ENCODE measurements around the gene CHAMP1.

The CHAMP1 gene, protein sequence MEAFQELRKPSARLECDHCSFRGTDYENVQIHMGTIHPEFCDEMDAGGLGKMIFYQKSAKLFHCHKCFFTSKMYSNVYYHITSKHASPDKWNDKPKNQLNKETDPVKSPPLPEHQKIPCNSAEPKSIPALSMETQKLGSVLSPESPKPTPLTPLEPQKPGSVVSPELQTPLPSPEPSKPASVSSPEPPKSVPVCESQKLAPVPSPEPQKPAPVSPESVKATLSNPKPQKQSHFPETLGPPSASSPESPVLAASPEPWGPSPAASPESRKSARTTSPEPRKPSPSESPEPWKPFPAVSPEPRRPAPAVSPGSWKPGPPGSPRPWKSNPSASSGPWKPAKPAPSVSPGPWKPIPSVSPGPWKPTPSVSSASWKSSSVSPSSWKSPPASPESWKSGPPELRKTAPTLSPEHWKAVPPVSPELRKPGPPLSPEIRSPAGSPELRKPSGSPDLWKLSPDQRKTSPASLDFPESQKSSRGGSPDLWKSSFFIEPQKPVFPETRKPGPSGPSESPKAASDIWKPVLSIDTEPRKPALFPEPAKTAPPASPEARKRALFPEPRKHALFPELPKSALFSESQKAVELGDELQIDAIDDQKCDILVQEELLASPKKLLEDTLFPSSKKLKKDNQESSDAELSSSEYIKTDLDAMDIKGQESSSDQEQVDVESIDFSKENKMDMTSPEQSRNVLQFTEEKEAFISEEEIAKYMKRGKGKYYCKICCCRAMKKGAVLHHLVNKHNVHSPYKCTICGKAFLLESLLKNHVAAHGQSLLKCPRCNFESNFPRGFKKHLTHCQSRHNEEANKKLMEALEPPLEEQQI

DNA sequence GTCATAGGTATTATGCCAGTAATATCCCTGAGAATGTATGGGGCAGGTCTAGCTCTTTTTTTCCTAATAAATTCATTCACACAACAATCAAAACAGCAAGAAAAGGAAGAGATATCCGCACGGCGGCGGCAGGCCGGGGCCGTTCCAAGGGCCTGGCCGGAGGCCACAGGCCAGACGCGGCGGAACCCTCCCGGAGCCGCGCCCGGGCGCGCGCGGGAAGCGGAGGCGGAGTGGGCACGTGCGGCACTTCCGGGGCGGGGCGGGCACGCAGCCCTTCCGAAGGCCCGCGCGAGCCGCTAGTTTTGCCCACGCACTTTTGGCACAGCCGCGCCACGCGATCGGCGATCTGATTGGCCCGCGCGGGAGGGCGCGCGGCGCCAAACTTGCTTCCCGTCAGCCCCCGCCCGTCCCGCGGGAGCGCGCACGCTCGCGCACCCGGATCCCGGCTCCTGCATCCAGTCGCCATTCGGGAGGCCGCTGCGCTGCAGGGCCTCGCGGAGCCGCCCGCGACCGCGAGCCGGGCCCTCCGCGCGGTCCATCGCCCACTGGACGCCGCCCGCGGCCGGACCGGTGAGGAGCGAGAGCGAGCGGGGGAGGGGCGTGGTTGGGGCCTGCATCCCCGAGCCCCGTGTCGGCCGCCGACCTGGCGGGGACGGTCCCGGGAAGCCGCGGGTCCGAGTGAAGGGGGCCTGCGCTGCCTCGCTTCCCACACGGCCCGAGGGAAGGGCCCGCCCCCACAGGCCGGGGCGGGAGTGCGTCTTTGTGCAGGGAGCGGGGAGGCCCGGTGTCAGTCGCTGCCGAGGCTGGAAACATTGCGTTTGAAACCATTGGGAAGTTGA, at the start of gene CHAMP1:
CHAMP1 (plus strand) TSS at position 430 of the 839 bp plus-strand sequence. CDS start 9,340 bp downstream, outside the sequence.
- peak; percentile 94 for DNase-seq

DNA sequence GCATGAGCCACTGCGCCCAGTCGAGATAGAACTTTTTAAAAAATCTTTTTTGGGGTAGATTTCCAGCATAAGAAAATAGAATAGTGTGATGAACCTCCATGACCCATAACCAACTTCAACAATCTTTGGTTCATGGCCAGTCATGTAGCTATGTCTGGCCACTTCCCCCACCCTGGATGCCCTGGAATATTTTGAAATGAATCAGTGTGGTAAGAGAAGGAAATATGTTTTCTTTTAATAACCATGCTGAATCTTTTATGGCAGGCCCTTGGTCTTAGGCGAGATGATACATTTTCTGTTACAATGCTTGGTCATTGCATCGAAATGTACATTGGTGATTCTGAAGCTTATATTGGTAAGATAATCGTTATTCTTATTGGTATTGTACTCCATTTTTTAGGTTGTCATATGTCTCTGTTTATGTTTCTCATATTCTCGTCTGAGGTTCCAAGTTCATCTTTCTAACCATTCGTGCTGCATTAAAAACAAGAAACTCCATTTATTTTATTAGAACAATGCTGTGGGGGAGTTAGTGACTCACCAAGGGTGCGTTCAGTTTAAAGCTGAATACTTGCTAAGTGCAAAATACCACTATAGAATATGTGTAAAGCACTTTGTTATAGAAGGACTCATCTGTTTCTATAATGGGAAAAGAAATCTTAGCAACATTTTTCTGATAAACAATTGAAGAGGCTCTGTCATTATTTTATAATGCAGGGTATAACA, 49.3 kb upstream of the CHAMP1 start:
- no peak for DNase-seq

DNA sequence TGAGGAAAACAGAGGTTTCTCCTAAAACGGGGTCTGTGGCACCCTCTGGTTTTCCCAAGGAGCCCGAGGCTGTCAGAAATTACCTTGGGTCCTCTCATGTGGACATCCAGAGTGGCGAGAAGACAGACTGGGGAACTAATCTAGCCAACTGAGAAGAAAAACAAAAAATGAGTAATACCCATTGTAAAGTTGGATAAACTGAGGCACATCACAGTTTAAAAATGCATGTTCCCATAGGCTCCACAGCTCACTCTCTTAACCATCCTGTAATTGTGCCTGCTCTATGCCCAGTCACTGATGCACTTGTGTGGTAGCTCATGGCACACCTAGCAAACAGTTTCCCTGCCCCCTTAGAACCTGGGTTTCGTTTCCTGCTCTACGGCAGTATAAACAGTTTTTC, 48.1 kb upstream of the CHAMP1 start:
- DNase-seq: no peak

DNA sequence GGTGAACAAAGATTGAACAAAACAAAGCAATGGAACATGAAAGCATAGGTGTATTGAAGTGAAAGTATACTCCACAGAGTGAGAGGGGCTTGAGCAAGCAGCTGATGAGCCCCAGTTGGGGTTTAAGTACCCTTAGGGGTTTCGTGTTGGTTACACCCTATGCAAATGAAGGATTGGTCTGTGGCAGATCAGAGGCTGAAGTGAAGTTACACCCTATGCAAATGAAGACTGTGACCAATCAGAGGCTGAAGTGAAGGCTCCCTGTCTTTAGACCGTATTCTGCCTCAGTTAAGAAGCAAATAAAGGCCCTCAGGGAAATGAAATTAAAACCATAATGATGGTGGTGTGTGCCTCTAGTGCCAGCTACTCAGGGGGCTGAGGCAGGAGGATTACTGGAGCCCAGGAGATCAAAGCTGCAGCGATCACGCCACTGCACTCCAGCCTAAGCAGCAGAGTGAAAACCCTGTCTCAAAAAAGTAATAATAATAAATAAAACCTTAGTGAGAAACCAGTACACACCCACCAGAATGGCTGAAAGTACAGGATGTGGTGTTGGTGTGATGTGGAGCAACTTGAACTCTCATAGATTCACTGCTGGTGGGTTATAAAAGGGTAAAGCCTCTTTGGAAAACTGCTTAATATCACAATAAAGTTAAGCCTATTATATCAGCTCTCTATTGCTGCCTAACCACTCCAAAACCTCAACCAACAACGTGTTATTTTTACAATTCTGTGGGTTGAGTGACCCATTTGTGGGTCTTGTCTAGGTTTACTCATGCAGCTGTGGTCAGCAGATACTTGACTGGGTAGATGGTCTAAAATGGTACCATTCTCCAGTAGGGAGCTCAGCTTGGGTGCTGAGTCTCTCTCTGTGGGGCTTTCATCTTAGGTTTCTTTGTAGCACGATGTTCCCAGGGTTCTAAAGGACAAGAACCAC, 45.7 kb upstream of the CHAMP1 start:
- DNase-seq: no peak

DNA sequence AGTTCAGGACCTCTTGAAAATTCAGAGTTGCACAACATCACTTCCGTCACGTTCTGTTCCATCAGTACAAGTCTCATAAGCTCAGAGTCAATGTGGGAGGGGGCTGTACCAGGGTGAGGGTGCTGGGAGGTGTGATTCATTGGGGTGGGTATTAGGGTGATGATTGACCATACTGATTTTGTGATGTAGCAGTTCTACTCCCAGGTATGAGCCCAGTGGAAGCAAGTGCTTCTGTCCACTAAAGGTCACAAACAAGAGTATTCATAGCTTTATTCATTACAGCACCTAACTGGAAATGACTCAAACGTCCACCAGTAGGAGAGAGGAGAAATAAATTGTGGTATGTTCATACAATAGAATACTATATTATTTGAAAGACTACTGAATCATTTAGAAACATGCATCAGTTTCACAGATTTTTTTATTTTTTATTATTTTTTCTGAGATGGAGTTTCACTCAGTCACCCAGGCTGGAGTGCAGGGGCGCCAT, 45.0 kb upstream of the CHAMP1 start:
- no peak for DNase-seq

DNA sequence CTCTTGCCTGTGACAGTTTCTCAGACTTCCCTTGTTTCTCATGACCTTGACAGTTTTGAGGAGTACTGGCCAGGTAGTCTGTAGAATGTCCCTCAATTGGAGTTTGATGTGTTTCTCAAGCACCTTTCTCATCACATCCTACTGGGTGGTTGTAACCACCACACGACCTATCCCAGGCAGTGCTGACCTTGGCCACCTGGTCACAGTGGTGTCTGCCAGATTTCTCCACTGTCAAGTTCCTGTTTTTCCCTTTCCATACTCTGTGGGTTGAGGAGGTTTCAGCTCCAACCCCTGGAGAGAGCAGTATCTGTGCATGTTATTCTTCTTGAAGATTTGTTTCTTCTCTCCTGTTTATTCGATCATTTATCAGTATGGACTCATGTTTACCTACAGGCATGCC, 41.3 kb upstream of the CHAMP1 start:
- no peak for DNase-seq

DNA sequence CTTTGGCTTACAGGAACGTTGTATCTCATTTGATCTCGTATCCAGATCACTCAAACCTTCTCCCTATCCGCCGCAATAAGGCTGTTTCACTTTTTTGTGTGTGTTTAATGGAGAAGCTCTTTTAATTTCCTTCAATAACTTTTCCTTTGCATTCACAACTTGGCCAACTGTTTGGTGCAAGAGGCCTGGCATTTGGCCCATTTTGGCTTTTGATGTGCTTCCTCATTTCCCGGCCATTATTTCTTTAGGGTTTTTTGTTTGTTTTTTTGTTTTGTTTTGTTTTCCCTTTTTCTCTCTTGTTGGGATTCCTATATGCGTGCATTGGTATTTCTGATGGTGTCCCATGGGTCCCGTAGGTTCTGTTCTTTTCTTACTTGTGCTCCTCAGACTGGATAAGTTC, 39.0 kb upstream of the CHAMP1 start:
- no peak for DNase-seq

DNA sequence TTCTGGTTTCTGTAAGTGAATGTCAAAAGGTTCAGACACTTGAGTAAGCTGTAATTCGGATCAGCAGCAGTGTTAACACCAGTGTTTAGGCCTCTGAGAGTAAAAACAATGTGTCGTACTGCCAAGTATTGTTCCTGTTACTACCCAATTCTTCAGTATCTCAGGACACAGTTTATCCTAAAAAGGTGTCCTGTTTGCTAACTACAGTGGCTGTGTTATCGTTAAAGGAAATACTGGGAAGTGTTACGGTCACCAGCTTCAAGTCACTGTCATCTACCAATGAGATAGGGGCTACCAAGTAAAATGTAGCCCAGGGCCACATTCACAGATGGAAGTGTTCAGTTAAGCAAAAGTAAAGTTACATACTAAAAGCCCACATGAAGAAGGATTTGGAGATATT, 35.2 kb upstream of the CHAMP1 start:
- no peak for DNase-seq

DNA sequence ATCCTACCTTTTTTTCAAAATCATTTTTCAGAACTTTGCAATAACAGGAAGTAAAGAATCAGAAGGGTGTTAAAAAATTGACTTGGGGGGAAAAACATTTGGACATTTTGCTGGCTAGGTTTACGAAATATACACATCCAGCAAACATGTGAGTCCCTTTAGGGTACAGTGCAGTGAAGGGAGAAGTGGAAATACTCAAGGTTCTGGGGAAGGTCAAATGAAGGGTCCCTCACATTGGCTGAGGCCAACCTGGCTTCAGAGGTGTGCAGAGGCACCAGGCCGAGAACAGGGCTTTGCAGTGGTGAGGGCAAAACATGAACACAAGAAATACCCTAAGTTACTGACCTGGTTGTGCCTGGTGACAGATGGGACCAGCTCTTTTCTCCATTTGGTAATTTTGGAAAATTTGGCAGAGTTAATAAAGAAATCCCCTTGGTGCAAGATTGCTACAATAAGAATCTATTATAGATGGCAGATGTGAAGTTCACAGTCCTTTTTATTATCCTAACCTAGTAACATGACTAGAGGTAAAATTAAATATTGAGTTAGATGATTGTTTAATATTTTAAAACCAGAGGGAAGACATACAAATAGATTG, 34.4 kb upstream of the CHAMP1 start:
- no peak for DNase-seq

DNA sequence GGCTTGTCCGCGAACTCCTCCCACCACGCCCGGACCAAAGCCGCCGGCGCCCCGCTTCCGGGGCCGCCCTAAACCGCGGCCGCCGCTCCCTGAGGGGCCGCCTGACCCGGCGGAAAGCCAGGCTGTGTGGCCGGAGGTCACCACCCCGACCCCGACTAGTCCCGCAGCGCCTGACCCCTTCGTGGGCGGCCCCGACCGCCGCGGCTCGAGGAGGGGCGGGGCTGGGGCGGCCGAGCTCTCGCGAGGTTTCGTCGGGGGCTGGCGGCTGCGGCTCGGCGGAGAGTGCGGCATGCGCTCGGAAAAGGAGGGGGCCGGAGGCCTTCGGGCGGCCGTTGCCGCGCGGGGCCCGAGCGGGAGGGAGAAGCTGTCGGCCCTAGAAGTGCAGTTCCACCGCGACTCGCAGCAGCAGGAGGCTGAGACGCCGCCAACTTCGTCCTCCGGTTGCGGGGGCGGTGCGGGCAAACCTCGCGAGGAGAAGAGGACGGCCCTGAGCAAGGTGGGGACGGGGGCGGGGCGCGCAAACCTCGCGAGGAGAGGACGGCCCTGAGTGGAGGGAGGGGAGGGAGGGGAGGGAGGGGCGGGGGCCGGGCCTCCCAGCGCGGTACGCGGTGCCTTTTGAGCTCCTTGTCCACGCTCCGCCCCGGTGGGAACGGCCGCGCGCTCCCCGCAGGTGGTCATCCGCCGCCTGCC, 32.8 kb upstream of the CHAMP1 start, which contains the start of gene UPF3A:
UPF3A (plus strand) TSS at position 251 of the 690 bp plus-strand sequence; CDS start at position 290, 39 bp downstream.
- peak; percentile 90 for DNase-seq

DNA sequence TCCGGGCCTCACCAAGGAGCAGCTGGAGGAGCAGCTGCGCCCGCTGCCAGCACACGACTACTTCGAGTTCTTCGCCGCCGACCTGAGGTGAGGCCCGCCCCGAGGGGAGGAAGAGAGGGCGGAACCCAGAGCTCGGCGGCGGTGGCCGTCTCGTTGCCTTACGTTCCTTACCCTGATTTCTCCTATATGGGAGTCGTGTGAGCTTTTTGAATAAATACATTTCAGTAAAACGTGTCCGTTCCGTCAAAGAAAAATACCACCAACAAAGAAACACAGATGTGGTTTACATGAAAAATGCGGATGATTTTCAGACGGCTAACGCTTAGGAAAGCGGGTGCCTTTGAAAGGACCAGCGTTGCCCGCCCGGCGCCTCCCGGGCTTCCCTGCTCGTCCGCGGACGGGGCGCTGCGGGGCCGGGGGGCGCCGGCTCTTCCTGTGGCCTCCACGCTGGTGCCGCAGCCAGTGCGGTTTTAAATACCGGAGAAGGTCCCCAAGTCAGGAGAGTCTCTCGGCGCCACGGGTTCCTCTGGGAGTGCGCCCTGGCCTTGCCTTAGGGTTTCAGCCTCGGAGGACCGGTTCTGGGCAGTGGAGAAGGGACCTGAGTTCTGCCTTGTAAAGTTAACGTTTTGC, 32.1 kb upstream of the CHAMP1 start:
- DNase-seq: peak; percentile 22

DNA sequence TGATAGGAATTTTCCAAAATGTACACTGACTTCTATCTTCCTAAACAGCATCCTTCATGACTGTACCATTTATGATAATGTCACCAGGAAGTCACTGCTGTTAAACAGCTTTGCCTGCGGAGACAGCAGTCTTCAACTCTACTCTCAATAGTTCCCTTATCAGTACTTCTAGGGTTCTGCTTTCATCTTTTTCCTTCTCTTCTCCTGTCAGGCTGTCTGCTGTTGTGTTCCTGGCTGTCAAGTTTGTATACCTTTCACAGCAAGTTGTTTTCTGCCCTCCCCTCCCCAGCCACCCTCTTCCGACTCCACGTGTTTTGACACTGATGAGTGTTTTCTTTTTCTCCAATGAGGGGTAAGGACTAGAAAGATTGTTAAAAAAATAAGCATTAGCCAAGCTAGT, 30.7 kb upstream of the CHAMP1 start:
- DNase-seq: no peak

DNA sequence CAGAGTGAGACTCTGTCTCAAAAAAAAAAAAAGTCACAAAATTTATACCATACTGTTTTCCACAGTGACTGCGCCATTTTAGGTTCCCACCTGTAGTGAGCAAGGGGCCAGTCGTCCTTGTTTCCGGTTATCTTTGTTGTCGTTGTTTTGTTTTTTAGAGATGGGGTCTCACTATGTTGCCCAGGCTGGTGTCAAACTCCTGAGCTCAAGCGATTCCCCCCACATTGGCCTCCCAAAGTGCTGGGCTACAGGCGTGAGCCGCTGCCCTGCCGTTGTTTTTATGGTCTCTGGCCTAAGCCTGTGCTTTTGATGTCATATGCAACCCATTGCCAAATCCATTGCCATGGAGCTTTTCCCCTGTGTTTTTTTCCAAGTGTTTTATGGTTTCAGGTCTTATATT, 29.6 kb upstream of the CHAMP1 start:
- no peak for DNase-seq

DNA sequence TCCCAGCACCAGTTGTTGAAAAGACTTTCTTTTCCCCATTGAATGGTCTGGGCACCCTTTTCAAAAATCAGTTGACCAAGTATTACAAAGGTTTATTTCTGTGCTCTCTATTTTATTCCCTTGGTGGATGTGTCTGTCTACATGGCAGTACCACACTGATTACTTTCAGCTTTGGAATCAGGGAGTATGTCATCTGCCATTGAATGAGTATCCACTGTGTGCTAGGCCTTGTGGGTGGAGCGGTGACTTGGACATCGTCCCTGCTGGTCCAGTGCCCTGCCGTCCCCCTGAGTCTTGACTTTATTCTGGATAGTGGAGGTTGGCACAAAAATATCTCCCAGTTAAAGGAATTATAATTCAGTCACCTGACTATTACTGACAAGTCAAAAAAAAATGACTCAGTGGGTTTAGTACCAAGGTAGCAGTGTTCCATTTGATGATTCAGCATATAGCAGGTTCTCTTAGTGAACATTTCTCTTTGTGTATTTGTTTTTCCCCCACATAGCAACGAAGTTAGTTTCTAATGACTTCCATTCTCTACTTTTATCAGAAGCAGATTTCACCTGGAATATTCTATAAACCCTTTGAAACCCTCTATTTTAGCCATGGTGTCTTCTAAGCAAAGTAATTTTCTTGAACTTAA, 29.0 kb upstream of the CHAMP1 start:
- no peak for DNase-seq

DNA sequence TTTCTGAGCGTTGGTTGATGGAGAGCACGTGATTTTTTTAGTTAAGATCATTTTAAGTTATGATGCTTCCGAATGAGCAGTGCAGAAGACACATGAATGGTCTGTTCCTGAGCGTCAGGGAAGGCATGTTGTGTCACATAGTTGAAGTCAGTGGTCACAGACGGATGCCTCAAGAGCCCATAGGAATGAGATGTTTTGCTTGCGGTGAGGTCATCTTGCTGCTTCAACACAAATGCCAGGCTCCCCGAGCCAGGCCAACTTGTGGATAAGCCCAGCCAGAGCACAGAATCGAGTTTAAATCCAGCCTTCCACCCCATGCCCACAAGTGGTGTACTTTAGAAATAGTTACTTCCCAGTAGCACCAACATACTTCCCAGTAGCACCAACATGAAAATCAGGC, 27.5 kb upstream of the CHAMP1 start:
- DNase-seq: no peak

DNA sequence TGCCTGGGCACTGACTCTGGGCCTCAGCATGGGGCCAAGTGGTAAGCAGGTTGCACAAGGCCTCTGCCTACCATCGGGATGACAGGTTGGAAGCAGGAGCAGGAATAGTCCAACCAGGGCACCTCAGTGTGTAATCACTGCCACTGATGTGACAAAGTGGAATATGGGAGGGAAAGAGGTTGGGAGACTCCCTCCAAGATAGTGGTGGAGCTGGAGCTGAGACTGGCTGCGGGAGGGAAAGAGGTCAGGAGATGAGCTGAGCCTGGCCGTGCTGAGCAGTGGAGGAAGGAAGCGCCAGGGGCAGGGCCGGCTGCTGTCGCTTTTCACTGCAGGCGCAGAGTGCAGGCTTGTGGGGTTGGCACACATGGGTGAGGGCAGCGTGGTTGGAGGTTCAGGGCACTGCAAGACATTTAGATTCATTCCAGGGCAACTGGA, 26.1 kb upstream of the CHAMP1 start:
- no peak for DNase-seq

DNA sequence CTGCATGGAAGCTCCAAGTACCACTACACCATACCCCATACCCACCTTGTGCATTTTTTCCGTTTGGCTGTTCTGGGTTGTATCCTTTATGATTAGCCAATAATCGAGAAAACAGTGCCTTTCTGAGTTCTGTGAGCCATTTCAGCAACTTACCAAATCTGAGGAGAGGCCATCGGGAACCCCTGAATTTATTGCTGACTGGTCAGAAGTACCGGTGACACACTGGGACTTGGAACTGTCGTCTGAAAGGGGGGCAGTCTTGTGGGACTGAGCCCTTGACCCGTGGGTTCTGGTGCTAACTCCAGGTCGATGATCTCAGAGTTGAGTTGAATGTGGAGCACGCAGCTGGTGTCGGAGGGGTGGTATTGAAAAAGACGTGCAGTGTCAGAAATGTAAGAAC, 17.9 kb upstream of the CHAMP1 start:
- DNase-seq: no peak

DNA sequence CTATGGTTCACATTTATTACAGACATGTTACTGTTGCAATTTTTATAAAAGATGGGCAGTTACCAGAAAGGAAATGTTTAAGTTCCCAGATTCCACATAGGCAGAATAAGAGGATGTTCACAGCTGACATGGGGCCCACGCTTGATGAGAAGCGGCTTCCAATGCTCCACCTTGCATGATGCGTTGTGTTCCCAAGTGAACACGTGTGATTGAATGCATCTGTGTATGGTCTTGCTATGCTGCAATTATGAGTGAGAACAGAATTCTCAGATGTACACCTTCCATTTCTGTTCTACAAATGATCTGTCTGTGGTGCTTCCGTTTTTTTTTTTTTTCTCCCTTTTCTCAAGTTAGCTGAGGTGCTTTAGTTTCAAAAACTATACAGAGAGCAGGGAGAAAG, 17.4 kb upstream of the CHAMP1 start:
- no peak for DNase-seq

DNA sequence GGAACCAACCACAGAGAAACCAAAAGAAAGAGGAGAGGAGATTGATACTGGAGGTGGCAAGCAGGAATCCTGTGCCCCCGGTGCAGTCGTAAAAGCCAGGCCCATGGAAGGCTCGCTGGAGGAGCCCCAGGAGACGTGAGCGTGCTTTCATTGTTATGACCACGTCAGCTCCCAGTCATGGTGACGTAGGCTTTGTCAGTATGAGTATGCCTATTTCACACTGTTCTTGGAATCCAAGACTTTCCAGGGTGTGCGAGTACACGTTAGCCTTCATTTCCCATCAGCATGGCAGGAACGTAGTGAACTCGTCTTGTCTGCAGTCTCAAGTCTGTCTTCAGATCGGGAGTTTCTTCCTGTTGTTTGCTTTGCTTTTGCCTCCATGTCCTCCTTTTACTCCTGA, 15.4 kb upstream of the CHAMP1 start:
- DNase-seq: no peak

All from stimulated activated CD4-positive, alpha-beta T cell treated with anti-CD3 and anti-CD28 coated beads, Interleukin-1b, Interleukin-23, amount 100 ng/mL, for 48 hours (primary cell).